Measurements from ENCODE around the gene CDH23.

CDH23 gene

GRCh38 chr10:71778071-71778825 is 381.5 kb downstream of the CDH23 start:
- DNase-seq (ENCODE audit: low read depth in 1 of 2, low spot score in 1 of 2), result no peak

- no peak for DNase-seq (ENCODE audit: low read depth in 1 of 2, low spot score in 1 of 2)
Observed at GRCh38 chr10:71779641-71780040, 382.9 kb downstream of the CDH23 start.

GRCh38 chr10:71780156-71780555 is 383.4 kb downstream of the CDH23 start:
- DNase-seq (ENCODE audit: low read depth in 1 of 2, low spot score in 1 of 2), result no peak

GRCh38 chr10:71780719-71781118 is 384.0 kb downstream of the CDH23 start:
- no peak for DNase-seq (ENCODE audit: low read depth in 1 of 2, low spot score in 1 of 2)

- DNase-seq (ENCODE audit: low read depth in 1 of 2, low spot score in 1 of 2), result no peak
Observed at GRCh38 chr10:71782221-71782916, 385.6 kb downstream of the CDH23 start.

DNA sequence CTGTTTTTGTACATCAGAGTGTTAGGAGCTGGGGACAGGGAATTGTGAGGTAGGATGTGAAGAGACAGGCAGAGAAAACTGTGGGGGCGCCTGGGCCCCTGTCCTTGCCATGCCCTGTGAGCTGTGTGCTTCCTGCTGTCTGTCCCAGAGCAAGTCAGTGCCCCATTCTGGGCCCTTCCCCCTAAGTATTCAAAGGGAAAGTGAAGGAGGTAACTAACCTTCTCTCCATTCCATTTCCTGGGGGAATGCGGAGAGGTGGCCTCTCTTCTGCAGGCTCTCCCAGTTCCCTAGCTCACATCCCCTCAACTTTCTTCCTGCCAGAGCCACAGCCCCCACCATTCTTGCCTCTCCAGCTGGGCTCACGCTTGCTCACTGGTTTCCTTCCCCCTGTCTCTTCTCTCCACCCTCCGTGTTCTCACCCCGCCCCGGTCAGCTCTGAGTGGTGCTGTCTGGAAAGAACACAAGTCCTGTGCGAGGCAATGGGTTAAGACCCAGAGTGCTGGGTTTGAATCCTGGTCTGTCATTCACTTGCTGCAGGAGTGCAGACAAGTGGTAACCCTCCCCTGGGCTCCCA is 386.3 kb downstream of the CDH23 start:
- no peak for DNase-seq (ENCODE audit: low read depth in 1 of 2, low spot score in 1 of 2)

DNA sequence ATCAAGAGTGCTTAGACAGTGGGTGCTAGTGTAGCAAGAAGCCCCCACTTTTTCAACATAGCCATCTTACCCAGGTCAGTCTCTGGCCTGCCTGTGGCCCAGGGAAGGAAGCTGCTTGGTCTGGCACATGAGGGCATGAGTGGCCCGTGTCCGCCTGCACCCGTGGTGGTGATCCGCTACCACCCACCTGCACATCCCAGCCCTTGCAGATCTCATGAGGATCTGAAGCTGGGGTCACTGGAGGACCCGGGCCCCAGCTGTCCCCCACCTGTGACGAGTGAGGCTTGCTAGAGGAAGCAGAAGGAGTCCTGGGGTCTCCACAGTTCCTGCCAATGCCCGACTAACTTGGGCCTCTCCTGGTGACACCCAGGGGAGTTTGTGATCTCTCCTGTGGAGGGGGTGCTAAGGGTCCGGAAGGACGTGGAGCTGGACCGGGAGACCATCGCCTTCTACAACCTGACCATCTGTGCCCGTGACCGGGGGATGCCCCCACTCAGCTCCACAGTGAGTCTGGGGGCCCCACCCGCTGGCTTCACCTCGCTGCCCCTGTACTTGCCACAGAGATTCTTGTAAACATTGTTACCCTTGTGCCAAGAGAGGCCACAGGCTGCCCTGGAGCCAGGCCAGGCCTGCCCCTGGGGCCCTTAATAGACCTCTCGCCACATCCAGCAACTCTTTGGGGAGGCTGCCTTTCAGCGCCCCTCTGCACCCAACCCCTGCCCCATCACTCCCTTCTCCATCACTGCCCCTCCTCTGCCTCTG is 387.4 kb downstream of the CDH23 start:
- no peak for DNase-seq (ENCODE audit: low read depth in 1 of 2, low spot score in 1 of 2)

DNA sequence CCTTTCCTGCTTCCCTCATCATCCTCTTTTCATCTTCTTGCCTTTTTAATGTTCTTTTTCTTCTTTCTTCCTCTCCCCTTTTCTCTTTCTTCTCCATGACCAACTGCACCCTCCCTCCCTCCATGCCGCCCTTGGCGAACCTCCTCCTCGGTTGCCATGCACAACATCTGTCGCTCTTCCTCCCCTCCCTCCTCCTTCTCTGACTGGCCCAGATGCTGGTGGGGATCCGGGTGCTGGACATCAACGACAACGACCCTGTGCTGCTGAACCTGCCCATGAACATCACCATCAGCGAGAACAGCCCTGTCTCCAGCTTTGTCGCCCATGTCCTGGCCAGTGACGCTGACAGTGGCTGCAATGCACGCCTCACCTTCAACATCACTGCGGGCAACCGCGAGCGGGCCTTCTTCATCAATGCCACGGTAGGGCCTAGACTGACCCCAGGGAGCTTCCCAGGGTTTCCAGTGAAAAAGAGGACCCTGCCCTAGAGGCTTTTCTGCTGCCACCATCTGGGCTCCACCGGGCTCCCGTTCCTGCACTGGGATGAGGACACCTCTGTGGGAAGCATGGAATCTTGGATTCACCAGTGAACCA is 388.1 kb downstream of the CDH23 start:
- DNase-seq (ENCODE audit: low read depth in 1 of 2, low spot score in 1 of 2), result no peak

- DNase-seq (ENCODE audit: low read depth in 1 of 2, low spot score in 1 of 2), result no peak
Observed at GRCh38 chr10:71788954-71789353, 392.2 kb downstream of the CDH23 start.

- no peak for DNase-seq (ENCODE audit: low read depth in 1 of 2, low spot score in 1 of 2)
Observed at GRCh38 chr10:71789871-71790270, 393.2 kb downstream of the CDH23 start.

GRCh38 chr10:71790749-71791440 is 394.2 kb downstream of the CDH23 start:
- no peak for DNase-seq (ENCODE audit: low read depth in 1 of 2, low spot score in 1 of 2)

DNA sequence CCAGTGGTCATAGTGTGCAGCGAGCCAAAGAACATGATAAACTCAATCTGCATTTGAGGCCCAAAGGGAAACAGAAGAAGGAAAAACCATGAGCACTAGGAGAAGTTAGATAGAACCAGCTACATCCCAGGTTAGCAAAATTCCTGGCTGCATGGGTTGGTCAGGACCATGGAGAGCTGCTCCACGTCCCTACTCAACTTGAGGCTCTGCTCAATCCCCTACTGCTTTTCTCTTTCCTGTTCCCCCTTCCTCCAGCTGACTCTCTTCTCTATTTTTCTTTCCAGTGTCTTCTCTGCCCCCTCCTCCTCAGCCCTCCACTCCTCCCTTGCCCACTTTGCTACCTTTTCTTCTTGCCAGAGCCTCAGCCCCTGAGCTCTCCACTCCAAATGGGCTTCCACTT is 398.5 kb downstream of the CDH23 start:
- DNase-seq (ENCODE audit: low read depth in 1 of 2, low spot score in 1 of 2), result no peak

DNA sequence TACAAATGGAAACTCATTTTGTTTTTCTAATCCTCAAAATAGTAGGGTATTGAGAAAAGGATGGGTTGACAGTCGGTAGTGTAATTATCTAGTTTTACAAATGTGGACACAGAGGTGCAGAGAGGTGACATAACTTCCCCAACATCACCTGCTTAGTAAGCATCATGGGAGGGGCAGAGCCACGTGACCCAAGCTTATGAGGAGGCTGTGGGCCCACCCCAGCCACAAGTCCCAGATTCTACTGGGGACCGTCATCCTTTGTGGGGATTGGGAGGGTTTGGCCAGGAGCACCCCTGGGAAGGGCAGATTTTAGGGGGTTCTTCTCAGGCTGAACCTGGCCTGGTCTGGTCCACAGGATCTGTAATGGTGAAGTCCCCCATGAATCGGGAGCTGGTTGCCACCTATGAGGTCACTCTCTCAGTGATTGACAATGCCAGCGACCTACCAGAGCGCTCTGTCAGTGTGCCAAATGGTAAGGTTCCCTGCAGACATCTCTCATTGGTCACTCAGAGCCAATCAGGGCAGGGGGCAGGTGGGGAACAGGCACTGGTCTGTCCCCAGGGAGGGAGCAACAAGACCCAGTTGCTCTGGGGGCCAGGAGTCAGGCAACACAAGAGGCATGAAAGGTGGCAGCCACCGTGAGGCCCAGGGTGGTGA is 400.2 kb downstream of the CDH23 start:
- no peak for DNase-seq (ENCODE audit: low read depth in 1 of 2, low spot score in 1 of 2)

- DNase-seq (ENCODE audit: low read depth in 1 of 2, low spot score in 1 of 2), result no peak
Observed at GRCh38 chr10:71797533-71798307, 401.0 kb downstream of the CDH23 start.

- DNase-seq (ENCODE audit: low read depth in 1 of 2, low spot score in 1 of 2), result no peak
Observed at GRCh38 chr10:71798308-71798624, 401.5 kb downstream of the CDH23 start.

DNA sequence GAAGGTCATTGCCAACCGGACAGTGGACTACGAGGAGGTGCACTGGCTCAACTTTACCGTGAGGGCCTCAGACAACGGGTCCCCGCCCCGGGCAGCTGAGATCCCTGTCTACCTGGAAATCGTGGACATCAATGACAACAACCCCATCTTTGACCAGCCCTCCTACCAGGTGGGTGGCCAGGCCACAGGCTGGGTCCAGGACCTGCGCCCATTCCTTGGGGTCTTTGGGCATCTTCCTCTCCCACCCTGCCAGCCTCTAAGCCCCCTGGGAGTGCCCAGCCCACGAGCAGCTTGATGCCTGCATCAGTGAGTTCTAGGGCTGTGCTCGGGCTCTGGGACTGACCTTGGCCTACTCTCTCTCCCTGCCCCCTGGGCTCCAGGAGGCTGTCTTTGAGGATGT is 402.4 kb downstream of the CDH23 start:
- DNase-seq (ENCODE audit: low read depth in 1 of 2, low spot score in 1 of 2), result no peak

DNA sequence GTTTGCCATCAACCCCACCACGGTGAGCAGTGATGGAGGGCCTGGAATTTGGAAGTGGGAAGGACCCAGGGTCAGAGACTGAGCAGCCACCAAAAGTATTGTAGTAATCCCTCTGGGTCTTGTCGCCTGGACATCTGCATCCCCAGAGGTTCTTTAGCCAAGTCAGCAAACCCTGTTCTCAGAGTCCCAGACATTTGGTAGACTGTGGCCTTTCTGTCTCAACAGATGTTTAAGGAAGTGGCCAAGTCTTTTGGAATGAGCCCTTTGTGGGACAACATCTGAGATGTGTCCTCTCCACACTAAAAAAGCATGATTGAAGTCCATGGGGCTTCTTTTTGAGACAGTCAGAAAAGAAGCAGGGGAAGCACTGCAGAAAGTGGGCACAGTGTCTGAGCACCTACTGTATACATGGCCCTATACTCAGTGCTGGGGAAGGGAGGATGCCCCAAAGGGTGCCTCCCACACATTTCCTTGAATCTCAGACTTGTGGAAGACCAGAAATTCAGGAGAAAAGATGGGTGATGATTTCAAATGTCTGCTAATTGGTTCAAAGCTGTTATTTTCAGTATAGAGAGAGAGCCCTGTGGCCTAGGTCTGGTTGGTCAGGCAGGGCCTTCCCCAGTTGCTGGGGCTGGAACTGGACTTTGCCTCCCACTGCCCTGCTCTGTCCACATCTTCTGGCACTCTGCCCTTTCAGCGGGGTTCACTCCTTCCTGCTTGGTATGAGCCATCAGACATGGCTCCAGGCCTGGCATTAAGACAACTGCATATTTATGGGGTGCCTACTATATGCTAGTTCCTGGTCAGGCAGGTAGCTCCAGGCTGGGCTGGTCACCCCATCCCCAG is 403.1 kb downstream of the CDH23 start:
- DNase-seq (ENCODE audit: low read depth in 1 of 2, low spot score in 1 of 2), result no peak

GRCh38 chr10:71801361-71801760 is 404.6 kb downstream of the CDH23 start:
- no peak for DNase-seq (ENCODE audit: low read depth in 1 of 2, low spot score in 1 of 2)

DNA sequence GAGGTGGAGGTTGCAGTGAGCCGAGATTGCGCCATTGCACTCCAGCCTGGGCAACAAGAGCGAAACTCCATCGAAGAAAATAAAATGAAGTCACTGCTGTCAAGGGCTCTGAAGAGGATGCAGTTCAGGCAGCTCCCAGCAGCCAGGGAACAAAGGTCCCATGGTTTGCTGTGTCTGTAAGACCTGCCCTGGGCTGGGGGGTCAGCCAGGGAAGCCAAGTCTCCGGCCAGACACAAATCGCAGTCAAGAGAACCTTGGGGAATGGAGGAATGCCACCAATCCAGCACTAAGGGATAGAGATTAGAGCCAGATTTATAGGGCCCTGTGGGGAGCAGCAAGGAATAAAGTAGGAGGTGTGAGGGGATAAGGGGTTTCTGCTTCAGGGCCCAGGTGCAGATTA is 405.5 kb downstream of the CDH23 start:
- DNase-seq (ENCODE audit: low read depth in 1 of 2, low spot score in 1 of 2), result no peak
